HepG2 (cell line): ENCODE results near the gene CCL27. TPM values are rescaled to one million over a fixed set of nuclear protein-coding genes. Genes with fewer than 3 reads are reported as not detected.

ENCODE experiments used
- FOXC1 ChIP-seq: sonication (generic); formaldehyde crosslinking; IDR thresholded peaks from 2 replicates; pipeline ENCODE4 v1.8.0; 2022; ENCODE audit warnings: mild to moderate bottlenecking, missing genetic modification reagents, borderline replicate concordance
- GTF3A ChIP-seq: sonication (generic); formaldehyde crosslinking; conservative IDR thresholded peaks from 2 replicates; pipeline ENCODE4 v1.4.0; 2020; ENCODE audit warnings: mild to moderate bottlenecking, missing genetic modification reagents
- HCFC1 ChIP-seq: fragments of 150-350 bp; IDR thresholded peaks from 2 replicates; pipeline ENCODE4 v1.6.1; 2014; ENCODE audit warnings: low read depth, low read length
- HNRNPL ChIP-seq: fragments of 200-400 bp; formaldehyde crosslinking; IDR thresholded peaks from 2 replicates; pipeline ENCODE4 v1.6.1; 2017; ENCODE audit warnings: mild to moderate bottlenecking, low read depth, low read length
- KAT7 ChIP-seq: IDR thresholded peaks from 2 replicates; pipeline ENCODE4 v1.6.1; 2018; ENCODE audit warnings: borderline replicate concordance, missing compliant biosample characterization
- KDM2A ChIP-seq: sonication (generic); formaldehyde crosslinking; IDR thresholded peaks from 2 replicates; pipeline ENCODE4 v1.4.0; 2020; ENCODE audit warnings: low read depth, missing genetic modification reagents, borderline replicate concordance
- KDM5B ChIP-seq: sonication (generic); formaldehyde crosslinking; IDR thresholded peaks from 2 replicates; pipeline ENCODE4 v1.4.0; 2020; ENCODE audit warnings: missing genetic modification reagents, mild to moderate bottlenecking, borderline replicate concordance
- MYC ChIP-seq: sonication (generic); formaldehyde crosslinking; IDR thresholded peaks from 2 replicates; pipeline ENCODE4 v1.9.0; 2021; ENCODE audit warnings: missing genetic modification reagents, borderline replicate concordance
- PCBP1 ChIP-seq: fragments of 200-400 bp; formaldehyde crosslinking; IDR thresholded peaks from 2 replicates; pipeline ENCODE4 v1.6.1; 2017; ENCODE audit warnings: mild to moderate bottlenecking, low read depth, low read length, borderline replicate concordance
- PHF8 ChIP-seq: sonication (generic); formaldehyde crosslinking; IDR thresholded peaks from 2 replicates; pipeline ENCODE4 v1.5.0; 2020; ENCODE audit warnings: missing genetic modification reagents
- RAD21 ChIP-seq: fragments of 450-650 bp; formaldehyde crosslinking; IDR thresholded peaks from 2 replicates; pipeline ENCODE4 v1.5.0; 2020; ENCODE audit warnings: mild to moderate bottlenecking
- SIN3B ChIP-seq: fragments of 150-350 bp; IDR thresholded peaks from 2 replicates; pipeline ENCODE4 v1.6.1; 2014; ENCODE audit warnings: low read length
- SP4 ChIP-seq: sonication (generic); formaldehyde crosslinking; IDR thresholded peaks from 2 replicates; pipeline ENCODE4 v1.8.1; 2023; ENCODE audit warnings: mild to moderate bottlenecking, missing genetic modification reagents
- ZMYM4 ChIP-seq: sonication (generic); formaldehyde crosslinking; IDR thresholded peaks from 2 replicates; pipeline ENCODE4 v1.8.1; 2023; ENCODE audit warnings: mild to moderate bottlenecking, missing genetic modification reagents
- ZNF253 ChIP-seq: sonication (generic); formaldehyde crosslinking; IDR thresholded peaks from 2 replicates; pipeline ENCODE4 v1.8.0; 2022; ENCODE audit warnings: mild to moderate bottlenecking, missing genetic modification reagents, borderline replicate concordance
- ZNF329 ChIP-seq: sonication (generic); formaldehyde crosslinking; IDR thresholded peaks from 2 replicates; pipeline ENCODE4 v1.9.0; 2021; ENCODE audit warnings: low read depth, mild to moderate bottlenecking, missing genetic modification reagents
- ZNF660 ChIP-seq: sonication (generic); formaldehyde crosslinking; IDR thresholded peaks from 2 replicates; pipeline ENCODE4 v1.5.1; 2020; ENCODE audit warnings: mild to moderate bottlenecking, low read depth, missing genetic modification reagents, borderline replicate concordance
- ZSCAN31 ChIP-seq: sonication (generic); formaldehyde crosslinking; IDR thresholded peaks from 2 replicates; pipeline ENCODE4 v1.5.0; 2020; ENCODE audit warnings: low read depth, mild to moderate bottlenecking, missing genetic modification reagents
- polyA plus RNA-seq, 8 experiments: library from polyadenylated mRNA; depleted of rRNA in 3 of 8; stranded (reverse) in 7 of 8; unstranded in 1 of 8; fragments of >200 nt; fragmentation: Illumina TruSeq in 4 of 8; extraction: Trizol in 4 of 8; gene quantifications; 2 replicates each; pipeline versions ENCODE4 v1.2.1 to v1.2.3, GENCODE V29; 2011 to 2016; ENCODE audit warnings: low read depth in 4 of 8, missing spikeins in 1 of 8, mixed read lengths in 1 of 8; ENCODE audit not compliant: insufficient read depth in 1 of 8
- total RNA-seq, 5 experiments: library from RNA; depleted of rRNA; stranded (reverse); fragments of >200 nt; fragmentation: Illumina TruSeq; extraction: Trizol; gene quantifications; 2 replicates each; pipeline ENCODE4 v1.2.3, GENCODE V29; 2016; ENCODE audit warnings: low read depth in 1 of 5
- TF ChIP-seq, protein P1 (sequence below): sonication (generic); formaldehyde crosslinking; IDR thresholded peaks from 2 replicates; pipeline ENCODE4 v1.4.0; 2020; ENCODE audit warnings: missing genetic modification reagents
- TF ChIP-seq, protein P2 (sequence below): sonication (generic); formaldehyde crosslinking; IDR thresholded peaks from 2 replicates; pipeline ENCODE4 v1.4.0; 2020; ENCODE audit warnings: missing genetic modification reagents
- TF ChIP-seq, protein P3 (sequence below): IDR thresholded peaks from 2 replicates; pipeline ENCODE4 v1.6.1; 2012; ENCODE audit warnings: inconsistent platforms
- TF ChIP-seq, protein P4 (sequence below): sonication (generic); formaldehyde crosslinking; IDR thresholded peaks from 2 replicates; pipeline ENCODE4 v1.5.0; 2020; ENCODE audit warnings: mild to moderate bottlenecking, low read depth, missing genetic modification reagents, borderline replicate concordance
- TF ChIP-seq, protein P5 (sequence below): sonication (generic); formaldehyde crosslinking; conservative IDR thresholded peaks from 2 replicates; pipeline ENCODE4 v1.4.0; 2020; ENCODE audit warnings: missing genetic modification reagents

Gene CCL27
- total and polyA plus RNA-seq, 2 of the 13 experiments (the other 11 are each of a cell fraction or from before 2014, with no cell fraction given), result not detected

DNA sequence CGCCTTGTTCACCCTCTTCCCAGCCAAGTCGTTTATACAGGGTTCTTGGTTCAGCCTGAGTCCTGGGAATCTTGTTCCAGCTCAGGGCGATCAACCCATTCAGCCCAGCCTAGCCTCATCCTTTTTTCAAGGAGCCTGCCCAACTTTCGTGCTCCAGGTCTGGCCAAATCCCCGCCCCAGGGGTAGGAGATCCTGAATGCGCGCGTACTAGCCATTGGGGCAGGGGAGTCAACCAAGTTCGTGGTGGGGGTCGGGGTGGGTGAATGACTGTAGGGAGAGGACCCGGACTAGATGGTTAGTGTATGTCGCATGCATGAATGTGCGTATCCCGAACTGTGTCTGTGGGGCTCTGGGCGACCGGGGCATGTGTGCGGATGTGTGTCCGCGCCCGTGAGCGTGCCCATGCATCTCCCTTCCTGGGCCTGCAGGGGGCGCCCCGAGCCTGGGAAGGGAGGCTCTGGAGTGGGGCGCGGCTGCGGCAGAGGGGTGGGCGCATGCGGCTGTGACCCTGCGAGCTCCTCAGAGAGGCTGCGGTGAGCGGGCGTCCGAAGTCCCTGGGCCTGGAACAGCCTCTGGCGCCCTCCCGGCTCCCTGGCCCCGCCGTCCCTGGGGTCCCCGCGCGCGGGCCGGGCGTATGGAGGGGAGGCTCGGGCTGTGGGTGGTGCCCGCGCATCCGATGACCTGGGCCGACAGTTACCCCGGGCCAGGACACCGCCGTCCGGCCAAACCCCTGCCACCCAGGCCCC, 38.7 kb upstream of the CCL27 start (continued):
- TF ChIP-seq MYC (CRISPR knock-in tag), result peak; percentile 54; the same call in 1 of the 2 replicates
- no peak for TF ChIP-seq HCFC1
- TF ChIP-seq, protein P1, sequence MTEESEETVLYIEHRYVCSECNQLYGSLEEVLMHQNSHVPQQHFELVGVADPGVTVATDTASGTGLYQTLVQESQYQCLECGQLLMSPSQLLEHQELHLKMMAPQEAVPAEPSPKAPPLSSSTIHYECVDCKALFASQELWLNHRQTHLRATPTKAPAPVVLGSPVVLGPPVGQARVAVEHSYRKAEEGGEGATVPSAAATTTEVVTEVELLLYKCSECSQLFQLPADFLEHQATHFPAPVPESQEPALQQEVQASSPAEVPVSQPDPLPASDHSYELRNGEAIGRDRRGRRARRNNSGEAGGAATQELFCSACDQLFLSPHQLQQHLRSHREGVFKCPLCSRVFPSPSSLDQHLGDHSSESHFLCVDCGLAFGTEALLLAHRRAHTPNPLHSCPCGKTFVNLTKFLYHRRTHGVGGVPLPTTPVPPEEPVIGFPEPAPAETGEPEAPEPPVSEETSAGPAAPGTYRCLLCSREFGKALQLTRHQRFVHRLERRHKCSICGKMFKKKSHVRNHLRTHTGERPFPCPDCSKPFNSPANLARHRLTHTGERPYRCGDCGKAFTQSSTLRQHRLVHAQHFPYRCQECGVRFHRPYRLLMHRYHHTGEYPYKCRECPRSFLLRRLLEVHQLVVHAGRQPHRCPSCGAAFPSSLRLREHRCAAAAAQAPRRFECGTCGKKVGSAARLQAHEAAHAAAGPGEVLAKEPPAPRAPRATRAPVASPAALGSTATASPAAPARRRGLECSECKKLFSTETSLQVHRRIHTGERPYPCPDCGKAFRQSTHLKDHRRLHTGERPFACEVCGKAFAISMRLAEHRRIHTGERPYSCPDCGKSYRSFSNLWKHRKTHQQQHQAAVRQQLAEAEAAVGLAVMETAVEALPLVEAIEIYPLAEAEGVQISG (CRISPR knock-in tag), result peak; percentile 46; the same call in 1 of the 2 replicates
- TF ChIP-seq ZNF253 (CRISPR knock-in tag), result no peak
- no peak for TF ChIP-seq PCBP1
- TF ChIP-seq ZMYM4 (CRISPR knock-in tag), result peak; percentile 34; the same call in 1 of the 2 replicates
- 0 out of 2 replicates have a peak, but pooled peaks have one; percentile 20 for TF ChIP-seq FOXC1 (CRISPR knock-in tag)
- TF ChIP-seq ZSCAN31 (CRISPR knock-in tag), result 0 out of 2 replicates have a peak, but pooled peaks have one; percentile 23
- peak; percentile 61; the same call in 1 of the 2 replicates for TF ChIP-seq KDM5B (CRISPR knock-in tag)
- TF ChIP-seq SP4 (CRISPR knock-in tag), result 0 out of 2 replicates have a peak, but pooled peaks have one; percentile 31
- peak; percentile 46; the same call in 1 of the 2 replicates for TF ChIP-seq KDM2A
- TF ChIP-seq, protein P2, sequence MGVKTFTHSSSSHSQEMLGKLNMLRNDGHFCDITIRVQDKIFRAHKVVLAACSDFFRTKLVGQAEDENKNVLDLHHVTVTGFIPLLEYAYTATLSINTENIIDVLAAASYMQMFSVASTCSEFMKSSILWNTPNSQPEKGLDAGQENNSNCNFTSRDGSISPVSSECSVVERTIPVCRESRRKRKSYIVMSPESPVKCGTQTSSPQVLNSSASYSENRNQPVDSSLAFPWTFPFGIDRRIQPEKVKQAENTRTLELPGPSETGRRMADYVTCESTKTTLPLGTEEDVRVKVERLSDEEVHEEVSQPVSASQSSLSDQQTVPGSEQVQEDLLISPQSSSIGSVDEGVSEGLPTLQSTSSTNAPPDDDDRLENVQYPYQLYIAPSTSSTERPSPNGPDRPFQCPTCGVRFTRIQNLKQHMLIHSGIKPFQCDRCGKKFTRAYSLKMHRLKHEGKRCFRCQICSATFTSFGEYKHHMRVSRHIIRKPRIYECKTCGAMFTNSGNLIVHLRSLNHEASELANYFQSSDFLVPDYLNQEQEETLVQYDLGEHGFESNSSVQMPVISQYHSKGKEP (CRISPR knock-in tag), result no peak
- TF ChIP-seq, protein P3, sequence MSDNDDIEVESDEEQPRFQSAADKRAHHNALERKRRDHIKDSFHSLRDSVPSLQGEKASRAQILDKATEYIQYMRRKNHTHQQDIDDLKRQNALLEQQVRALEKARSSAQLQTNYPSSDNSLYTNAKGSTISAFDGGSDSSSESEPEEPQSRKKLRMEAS, result peak; percentile 60
- no peak for TF ChIP-seq KAT7 (CRISPR knock-in tag)
- peak; percentile 40; the same call in 1 of the 2 replicates for TF ChIP-seq PHF8 (CRISPR knock-in tag)
- TF ChIP-seq SIN3B, result no peak
- no peak for TF ChIP-seq GTF3A (CRISPR knock-in tag)
- TF ChIP-seq, protein P4, sequence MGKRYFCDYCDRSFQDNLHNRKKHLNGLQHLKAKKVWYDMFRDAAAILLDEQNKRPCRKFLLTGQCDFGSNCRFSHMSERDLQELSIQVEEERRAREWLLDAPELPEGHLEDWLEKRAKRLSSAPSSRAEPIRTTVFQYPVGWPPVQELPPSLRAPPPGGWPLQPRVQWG (CRISPR knock-in tag), result no peak
- TF ChIP-seq ZNF660, result no peak
- 0 out of 2 replicates have a peak, but pooled peaks have one; percentile 34 for TF ChIP-seq HNRNPL
- TF ChIP-seq, protein P5, sequence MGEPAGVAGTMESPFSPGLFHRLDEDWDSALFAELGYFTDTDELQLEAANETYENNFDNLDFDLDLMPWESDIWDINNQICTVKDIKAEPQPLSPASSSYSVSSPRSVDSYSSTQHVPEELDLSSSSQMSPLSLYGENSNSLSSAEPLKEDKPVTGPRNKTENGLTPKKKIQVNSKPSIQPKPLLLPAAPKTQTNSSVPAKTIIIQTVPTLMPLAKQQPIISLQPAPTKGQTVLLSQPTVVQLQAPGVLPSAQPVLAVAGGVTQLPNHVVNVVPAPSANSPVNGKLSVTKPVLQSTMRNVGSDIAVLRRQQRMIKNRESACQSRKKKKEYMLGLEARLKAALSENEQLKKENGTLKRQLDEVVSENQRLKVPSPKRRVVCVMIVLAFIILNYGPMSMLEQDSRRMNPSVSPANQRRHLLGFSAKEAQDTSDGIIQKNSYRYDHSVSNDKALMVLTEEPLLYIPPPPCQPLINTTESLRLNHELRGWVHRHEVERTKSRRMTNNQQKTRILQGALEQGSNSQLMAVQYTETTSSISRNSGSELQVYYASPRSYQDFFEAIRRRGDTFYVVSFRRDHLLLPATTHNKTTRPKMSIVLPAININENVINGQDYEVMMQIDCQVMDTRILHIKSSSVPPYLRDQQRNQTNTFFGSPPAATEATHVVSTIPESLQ, result no peak
- peak; percentile 17; the same call in 1 of the 2 replicates for TF ChIP-seq RAD21
- 0 out of 2 replicates have a peak, but pooled peaks have one; percentile 28 for TF ChIP-seq ZNF329 (CRISPR knock-in tag)
